IPS-18c (cell line): ENCODE measurements around the gene STAG3.
"Not testable (repeated sequence)": the region's sequence is repeated elsewhere in the genome, so short reads cannot be mapped to it uniquely, and the experiment has no call there.

Experiments
- H3K4me3 ChIP-seq: 2 replicates; pipeline ENCODE4 v1.7.0; 2013; ENCODE audit warnings: low read depth, mild to moderate bottlenecking, low read length, moderate library complexity; ENCODE audit not compliant: insufficient read depth
- H3K9me3 ChIP-seq: one replicate; pipeline ENCODE4 v1.6.1; 2013; ENCODE audit warnings: mild to moderate bottlenecking, low read length, moderate library complexity; ENCODE audit not compliant: control insufficient read depth, insufficient read depth

STAG3 gene

DNA sequence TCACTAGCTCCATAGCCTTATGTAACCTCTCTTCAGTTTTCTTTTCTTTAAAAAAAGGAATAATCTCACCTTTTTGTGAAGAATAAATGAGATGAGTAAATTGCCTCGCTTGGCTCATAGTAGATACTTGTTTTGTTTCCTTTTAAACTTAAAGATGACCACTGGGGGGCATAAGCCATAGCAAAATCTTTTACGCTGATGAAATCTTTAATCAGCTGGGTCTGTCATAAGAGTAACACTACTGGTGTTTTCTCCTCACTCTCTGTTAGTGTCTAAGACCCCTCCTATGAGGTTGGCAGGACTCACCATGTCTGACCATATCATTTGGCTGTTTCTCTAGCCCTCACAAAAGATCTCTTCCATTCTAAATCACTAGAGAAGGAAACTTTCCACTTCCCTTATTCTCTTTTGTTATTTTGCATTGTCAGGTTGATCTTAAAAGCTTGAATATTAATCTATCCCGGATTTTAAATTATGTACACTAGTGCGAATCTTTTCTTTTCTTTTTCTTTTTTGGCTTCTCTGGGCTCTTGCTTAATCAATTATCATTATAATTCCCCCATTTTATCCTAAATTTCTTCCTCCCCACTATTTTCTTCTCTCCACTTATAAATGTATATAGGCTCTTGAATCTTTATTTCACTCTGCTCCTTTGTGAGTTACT is 12.5 kb downstream of the STAG3 start:
- no peak overlapping the region for H3K4me3 ChIP-seq
- no peaks in the 10 kb centered on the region for H3K9me3 ChIP-seq

DNA sequence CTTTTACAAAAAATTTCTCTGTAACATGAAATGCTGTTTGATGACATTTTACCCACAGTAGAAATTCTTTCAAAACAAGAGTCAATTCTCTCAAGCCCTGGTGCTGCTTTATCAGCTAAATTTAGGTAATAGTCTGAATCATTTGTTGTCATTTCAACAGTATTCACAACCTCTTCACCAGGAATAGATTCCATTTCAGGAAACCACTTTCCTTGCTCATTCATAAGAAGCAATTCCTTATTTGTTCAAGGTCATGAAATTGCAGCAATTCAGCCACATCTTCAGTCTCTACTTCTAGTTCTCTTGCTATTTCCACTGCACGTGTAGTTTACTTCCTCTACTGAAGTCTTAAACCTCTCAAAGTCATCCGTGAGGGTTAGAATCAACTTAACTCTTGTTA is 14.1 kb downstream of the STAG3 start:
- no peak overlapping the region for H3K4me3 ChIP-seq
- peaks cover 2% of the 10 kb centered on the region for H3K9me3 ChIP-seq

DNA sequence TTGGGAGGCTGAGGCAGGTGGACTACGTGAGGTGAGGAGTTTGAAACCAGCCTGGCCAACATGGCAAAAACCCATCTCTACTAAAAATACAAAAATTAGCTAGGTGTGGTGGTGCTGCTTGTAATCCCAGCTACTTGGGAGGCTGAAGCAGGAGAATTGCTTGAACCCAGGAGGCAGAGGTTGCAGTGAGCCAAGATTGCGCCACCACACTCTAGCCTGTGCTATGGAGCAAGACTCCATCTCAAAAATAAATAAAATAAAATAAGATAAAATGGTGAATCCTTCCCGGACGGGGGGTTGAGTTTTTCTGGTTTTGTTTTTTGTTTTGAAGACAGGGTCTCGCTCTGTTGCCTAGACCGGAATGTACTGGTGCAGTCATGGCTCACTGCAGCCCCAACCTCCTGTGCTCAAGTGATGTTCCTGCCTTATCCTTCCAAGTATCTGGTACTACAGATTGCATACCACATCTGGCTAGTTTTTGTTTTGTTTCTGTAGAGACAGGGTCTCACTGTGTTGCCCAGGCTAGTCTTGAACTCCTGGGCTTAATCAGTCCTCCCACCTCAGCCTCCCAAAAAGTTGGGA is 14.7 kb downstream of the STAG3 start:
- H3K9me3 ChIP-seq, H3K4me3 ChIP-seq: not testable (repeated sequence)

GRCh38 chr7:100192969-100193368 is 15.3 kb downstream of the STAG3 start:
- H3K9me3 ChIP-seq, result peaks cover 2% of the 10 kb centered on the region
- no peak overlapping the region for H3K4me3 ChIP-seq

DNA sequence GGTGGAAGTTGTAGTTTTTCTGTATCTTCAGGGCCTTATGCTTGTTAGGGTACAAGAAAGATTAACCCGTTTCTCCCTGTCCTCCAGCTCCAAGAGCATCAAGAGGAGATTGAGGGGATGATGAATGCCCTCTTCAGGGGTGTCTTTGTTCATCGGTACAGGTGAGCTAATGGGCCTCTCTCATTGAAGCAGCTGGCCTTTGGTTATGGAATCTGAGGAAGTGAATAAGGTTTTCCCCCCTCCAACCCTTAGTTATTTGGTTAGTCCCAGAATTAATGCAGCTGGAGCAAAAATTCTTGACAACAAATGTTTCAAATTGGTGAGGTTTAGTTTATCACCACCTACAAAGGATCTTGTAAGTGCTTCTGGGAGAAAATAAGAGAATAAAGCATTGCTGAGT is 17.5 kb downstream of the STAG3 start:
- Histone ChIP-seq H3K9me3 (peaks cover 2% of the 10 kb centered on the region), H3K4me3 (no peak overlapping the region)

DNA sequence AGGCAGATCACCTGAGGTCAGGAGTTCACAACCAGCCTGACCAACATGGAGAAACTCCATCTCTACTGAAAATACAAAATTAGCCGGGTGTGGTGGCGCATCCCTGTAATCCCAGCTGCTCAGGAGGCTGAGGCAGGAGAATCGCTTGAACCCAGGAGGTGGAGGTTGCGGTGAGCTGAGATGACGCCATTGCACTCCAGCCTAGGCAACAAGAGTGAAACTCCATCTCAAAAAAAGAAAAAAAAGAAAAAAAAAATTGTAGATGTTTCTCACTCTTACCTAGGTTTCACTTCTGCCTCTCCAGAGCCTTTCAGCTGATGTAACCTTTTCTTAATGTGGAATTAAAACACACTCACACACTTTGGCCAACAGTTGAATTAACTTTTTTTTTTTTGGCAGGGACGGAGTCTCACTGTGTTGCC is 18.2 kb downstream of the STAG3 start:
- not testable (repeated sequence) for H3K9me3 ChIP-seq, H3K4me3 ChIP-seq

- Histone ChIP-seq H3K4me3 (no peak overlapping the region), H3K9me3 (peaks cover 2% of the 10 kb centered on the region)
Measured at GRCh38 chr7:100198266-100198665, 20.5 kb downstream of the STAG3 start.

DNA sequence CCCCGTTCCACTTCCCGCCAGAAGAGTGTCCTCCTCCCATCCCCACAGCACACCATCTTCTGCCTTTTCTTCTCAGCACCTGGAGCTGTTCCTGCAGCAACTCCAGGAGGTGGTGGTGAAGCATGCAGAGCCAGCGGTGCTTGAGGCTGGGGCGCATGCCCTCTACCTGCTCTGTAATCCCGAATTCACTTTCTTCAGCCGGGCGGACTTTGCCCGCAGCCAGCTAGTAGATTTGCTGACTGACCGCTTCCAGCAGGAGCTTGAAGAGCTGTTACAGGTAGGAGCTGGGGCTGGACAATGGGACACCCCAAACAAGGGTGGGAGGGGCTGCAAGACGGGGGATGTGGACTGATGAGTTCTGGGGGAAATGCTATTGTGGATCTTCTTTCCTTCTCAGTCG is 23.0 kb downstream of the STAG3 start:
- H3K4me3 ChIP-seq, result no peak overlapping the region
- H3K9me3 ChIP-seq, result peaks cover 2% of the 10 kb centered on the region

- Histone ChIP-seq H3K9me3 (no peaks in the 10 kb centered on the region), H3K4me3 (no peak overlapping the region)
Measured at GRCh38 chr7:100204454-100204853, 26.7 kb downstream of the STAG3 start.

GRCh38 chr7:100208911-100209408 is 31.2 kb downstream of the STAG3 start:
- H3K9me3 ChIP-seq, result no peaks in the 10 kb centered on the region
- H3K4me3 ChIP-seq, result no peak overlapping the region

- H3K9me3 ChIP-seq, result no peaks in the 10 kb centered on the region
Measured at GRCh38 chr7:100209493-100209892, 31.8 kb downstream of the STAG3 start.

DNA sequence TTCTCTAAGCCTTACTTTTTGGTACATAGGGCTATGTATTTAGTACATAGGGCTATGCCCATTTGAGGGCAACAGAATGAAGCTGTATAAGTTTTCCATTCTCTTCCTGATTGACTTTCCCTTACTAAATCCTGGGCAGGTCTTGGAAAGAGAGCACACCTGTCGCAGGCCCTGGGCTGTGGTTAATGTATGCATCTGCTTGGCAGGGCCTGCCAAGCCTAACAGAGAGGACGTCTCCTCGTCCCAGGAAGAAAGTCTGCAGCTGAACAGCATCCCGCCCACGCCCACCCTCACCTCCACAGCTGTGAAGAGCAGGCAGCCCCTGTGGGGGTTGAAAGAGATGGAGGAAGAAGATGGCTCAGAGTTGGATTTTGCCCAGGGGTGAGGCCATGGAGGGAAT is 33.1 kb downstream of the STAG3 start:
- no peak overlapping the region for H3K4me3 ChIP-seq
- H3K9me3 ChIP-seq, result no peaks in the 10 kb centered on the region

More at GRCh38 chr7:100209493-100209892, 31.8 kb downstream of the STAG3 start:
- no peak overlapping the region for H3K4me3 ChIP-seq

- Histone ChIP-seq H3K4me3 (no peak overlapping the region), H3K9me3 (no peaks in the 10 kb centered on the region)
Measured at GRCh38 chr7:100211342-100211780, 33.6 kb downstream of the STAG3 start.

- Histone ChIP-seq H3K4me3 (no peak overlapping the region), H3K9me3 (no peaks in the 10 kb centered on the region)
Measured at GRCh38 chr7:100212631-100213286, 35.0 kb downstream of the STAG3 start.

GRCh38 chr7:100213672-100214071 is 36.0 kb downstream of the STAG3 start:
- Histone ChIP-seq H3K9me3 (no peaks in the 10 kb centered on the region), H3K4me3 (no peak overlapping the region)

DNA sequence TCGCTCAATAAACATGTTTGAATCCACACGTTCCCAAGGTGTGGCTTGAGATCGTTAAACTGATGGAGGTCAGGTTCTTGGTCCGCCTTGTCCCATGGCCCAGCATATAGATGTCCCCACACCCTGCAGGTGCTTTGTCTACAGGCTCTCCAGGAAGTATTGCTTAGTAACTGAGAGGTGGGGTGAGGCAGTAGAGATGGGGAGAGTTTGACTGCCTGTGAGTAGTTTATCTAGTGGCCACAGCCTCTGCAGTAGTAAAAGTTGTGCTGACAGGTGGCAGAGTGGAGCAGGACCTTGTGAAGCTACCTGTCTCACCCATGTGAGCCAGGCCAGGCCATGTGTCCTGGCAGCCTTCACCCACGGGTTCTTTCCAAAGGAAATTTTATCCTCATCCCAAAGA is 36.6 kb downstream of the STAG3 start:
- not testable (repeated sequence) for H3K4me3 ChIP-seq

GRCh38 chr7:100215895-100216294 is 38.2 kb downstream of the STAG3 start:
- Histone ChIP-seq H3K9me3 (no peaks in the 10 kb centered on the region), H3K4me3 (no peak overlapping the region)

More for the DNA sequence above, 36.6 kb downstream of the STAG3 start:
- not testable (repeated sequence) for H3K9me3 ChIP-seq

GRCh38 chr7:100217934-100218333 is 40.2 kb downstream of the STAG3 start:
- not testable (repeated sequence) for H3K9me3 ChIP-seq, H3K4me3 ChIP-seq
